Testis (tissue), 3 donors: ENCODE measurements around the gene CSF1R. TPM values are rescaled to one million over a fixed set of nuclear protein-coding genes. Genes with fewer than 3 reads are reported as not detected.

Experiments
- DNase-seq: peaks from one replicate; pipeline ENCODE4 v3.0.0-alpha.2; 2019
- H3K27ac ChIP-seq, 2 donors: fragments of 200-600 bp; sonication (generic); one replicate each; pipeline ENCODE4 v1.5.1; 2019
- H3K27me3 ChIP-seq: fragments of 200-600 bp; sonication (generic); one replicate; pipeline ENCODE4 v1.5.1; 2019
- H3K36me3 ChIP-seq: fragments of 200-600 bp; sonication (generic); one replicate; pipeline ENCODE4 v1.5.1; 2017; ENCODE audit warnings: low read depth; ENCODE audit errors: missing control alignments
- H3K4me1 ChIP-seq: fragments of 200-600 bp; sonication (generic); one replicate; pipeline ENCODE4 v1.5.1; 2019
- H3K4me3 ChIP-seq, 2 donors: fragments of 200-600 bp; sonication (generic); one replicate each; pipeline ENCODE4 v1.5.1; 2017 to 2019
- H3K9me3 ChIP-seq: fragments of 200-600 bp; sonication (generic); one replicate; pipeline ENCODE4 v1.5.1; 2017
- POLR2A ChIP-seq: fragments of 450-650 bp; IDR thresholded peaks from one replicate; pipeline ENCODE4 v1.6.1; 2017; ENCODE audit warnings: antibody characterized with exemption, mild to moderate bottlenecking, moderate library complexity
- WGBS, 2 donors: methylation state at CpG; one replicate each; pipeline ENCODE4 v1.1.5; 2018; 5-methylcytosine and 5-hydroxymethylcytosine counted together
- intact Hi-C: fragments of 100-400 bp; cut with DNase I; formaldehyde crosslinking; loops from one replicate; pipeline ENCODE4 v1.15.1; 2023; ENCODE audit warnings: low total_unique reads
- polyA plus RNA-seq: library from polyadenylated mRNA; stranded (reverse); fragments of 350-450 nt; fragmentation: Illumina TruSeq; extraction: RNeasy Lipid Tissue Mini Kit (QIAGEN cat#74804); gene quantifications from one replicate; pipeline ENCODE4 v1.2.3, GENCODE V29; 2014; ENCODE audit warnings: low read depth, low replicate concordance; ENCODE audit not compliant: insufficient read depth
- total RNA-seq, 2 donors: library from RNA; depleted of rRNA; stranded (reverse); fragments of >200 nt; gene quantifications; one replicate each; pipeline ENCODE4 v1.2.3, GENCODE V29; 2016
- TF ChIP-seq, protein P1 (sequence below), 3 experiments: fragments of 450-650 bp in 2 of 3; fragments of 200-600 bp in 1 of 3; sonication (generic) in 1 of 3; IDR thresholded peaks; one replicate each; pipeline ENCODE4 v1.5.1; 2016 to 2019; ENCODE audit warnings: antibody characterized with exemption in 3 of 3, mild to moderate bottlenecking in 2 of 3, moderate library complexity in 1 of 3

CSF1R gene
- total and polyA plus RNA-seq, 3 donors from 2014 or later, result 4.3 to 25.4 (median 15.7) TPM

GRCh38 chr5:150021491-150022157 is 64.7 kb downstream of the CSF1R start:
- intact Hi-C loops, result no loop called here
- Histone ChIP-seq H3K27me3 (no peaks in the 10 kb centered on the region), H3K9me3 (no peaks in the 10 kb centered on the region), H3K4me3 (no peak overlapping the region), H3K27ac (peak overlapping the region in 1 of 2 donors; percentile 26), H3K36me3 (no peaks in the 10 kb centered on the region), H3K4me1 (no peaks in the 10 kb centered on the region)
- whole genome bisulfite sequencing, 2 donors, result 82 to 85% methylated on average over 13 of the region's 13 CpGs
- DNase-seq, result no peak
- no peak for TF ChIP-seq POLR2A
- TF ChIP-seq, protein P1, sequence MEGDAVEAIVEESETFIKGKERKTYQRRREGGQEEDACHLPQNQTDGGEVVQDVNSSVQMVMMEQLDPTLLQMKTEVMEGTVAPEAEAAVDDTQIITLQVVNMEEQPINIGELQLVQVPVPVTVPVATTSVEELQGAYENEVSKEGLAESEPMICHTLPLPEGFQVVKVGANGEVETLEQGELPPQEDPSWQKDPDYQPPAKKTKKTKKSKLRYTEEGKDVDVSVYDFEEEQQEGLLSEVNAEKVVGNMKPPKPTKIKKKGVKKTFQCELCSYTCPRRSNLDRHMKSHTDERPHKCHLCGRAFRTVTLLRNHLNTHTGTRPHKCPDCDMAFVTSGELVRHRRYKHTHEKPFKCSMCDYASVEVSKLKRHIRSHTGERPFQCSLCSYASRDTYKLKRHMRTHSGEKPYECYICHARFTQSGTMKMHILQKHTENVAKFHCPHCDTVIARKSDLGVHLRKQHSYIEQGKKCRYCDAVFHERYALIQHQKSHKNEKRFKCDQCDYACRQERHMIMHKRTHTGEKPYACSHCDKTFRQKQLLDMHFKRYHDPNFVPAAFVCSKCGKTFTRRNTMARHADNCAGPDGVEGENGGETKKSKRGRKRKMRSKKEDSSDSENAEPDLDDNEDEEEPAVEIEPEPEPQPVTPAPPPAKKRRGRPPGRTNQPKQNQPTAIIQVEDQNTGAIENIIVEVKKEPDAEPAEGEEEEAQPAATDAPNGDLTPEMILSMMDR (IDR thresholded peaks at IDR 0.05), result no peak

DNA sequence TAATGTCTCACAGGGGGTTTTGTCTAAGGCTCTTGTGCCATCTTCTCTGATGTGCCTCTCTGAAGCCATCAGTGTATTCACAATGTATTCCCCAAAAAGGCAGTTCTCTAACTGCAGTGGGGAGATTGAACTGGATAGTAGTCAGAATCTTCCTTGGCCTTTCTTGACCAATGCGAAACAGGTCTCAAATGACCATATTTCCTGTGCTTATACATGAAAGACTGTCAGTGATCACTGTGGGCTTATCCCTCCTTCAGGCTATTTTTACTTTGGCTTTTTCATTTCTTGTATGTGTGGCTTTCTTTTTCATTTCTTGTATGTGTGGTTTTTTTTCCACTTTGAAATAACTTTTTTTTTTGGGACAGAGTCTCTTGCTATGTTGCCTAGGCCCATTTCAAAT is 66.1 kb downstream of the CSF1R start:
- Histone ChIP-seq H3K9me3 (no peaks in the 10 kb centered on the region), H3K27ac (no peak overlapping the region), H3K27me3 (no peaks in the 10 kb centered on the region), H3K4me3 (no peak overlapping the region), H3K4me1 (no peaks in the 10 kb centered on the region), H3K36me3 (no peaks in the 10 kb centered on the region)
- DNase-seq, result no peak
- no peak for TF ChIP-seq POLR2A
- TF ChIP-seq, protein P1 (IDR thresholded peaks at IDR 0.05), result no peak
- intact Hi-C loops, result no loop called here
- 85 to 94% methylated on average over 1 of the region's 1 CpG for WGBS, 2 donors

DNA sequence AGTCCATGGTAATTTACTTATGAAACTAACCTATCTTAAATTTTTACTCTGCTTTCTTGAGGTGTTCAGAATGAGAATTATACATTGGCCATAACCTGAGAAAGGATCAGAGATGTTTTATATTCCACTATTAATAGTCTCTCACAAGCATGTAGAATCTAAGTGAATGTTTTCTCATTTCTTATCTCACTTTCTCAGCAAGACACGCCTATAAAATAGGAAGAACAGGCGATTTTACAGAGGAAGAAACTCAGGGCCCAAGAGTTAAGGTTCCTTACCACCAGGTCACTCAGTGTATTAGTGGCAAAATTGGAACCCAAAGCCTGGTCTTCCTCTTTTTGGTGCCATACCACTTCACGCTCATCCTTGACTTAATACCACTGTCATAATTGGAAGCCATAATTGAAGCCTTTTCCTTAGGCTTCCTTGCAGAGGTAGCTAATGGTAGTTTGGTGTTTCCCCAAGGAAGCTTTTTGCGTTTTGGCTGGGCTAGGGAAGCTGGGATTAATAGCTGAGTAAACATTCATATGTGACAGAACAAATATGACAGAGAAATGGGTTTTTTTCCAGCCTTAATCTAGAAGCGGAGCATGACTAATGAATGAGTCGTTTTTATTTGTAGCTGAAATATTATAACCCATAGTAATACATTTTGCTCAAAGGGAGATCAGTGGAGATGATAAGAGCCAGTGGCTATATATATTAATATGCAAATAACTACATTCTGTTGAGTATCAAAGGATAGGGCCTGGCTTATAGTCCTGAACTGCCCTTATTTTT is 68.9 kb downstream of the CSF1R start:
- intact Hi-C loops, result no loop called here
- H3K4me3 ChIP-seq, result no peak overlapping the region
- no peak for DNase-seq
- no peaks in the 10 kb centered on the region for H3K36me3 ChIP-seq
- H3K27me3 ChIP-seq, result no peaks in the 10 kb centered on the region
- no peak overlapping the region for H3K27ac ChIP-seq
- no peaks in the 10 kb centered on the region for H3K4me1 ChIP-seq
- H3K9me3 ChIP-seq, result no peaks in the 10 kb centered on the region
- TF ChIP-seq, protein P1 (IDR thresholded peaks at IDR 0.05), result no peak
- no peak for TF ChIP-seq POLR2A
- 87 to 93% methylated on average over 6 of the region's 6 CpGs for WGBS, 2 donors

DNA sequence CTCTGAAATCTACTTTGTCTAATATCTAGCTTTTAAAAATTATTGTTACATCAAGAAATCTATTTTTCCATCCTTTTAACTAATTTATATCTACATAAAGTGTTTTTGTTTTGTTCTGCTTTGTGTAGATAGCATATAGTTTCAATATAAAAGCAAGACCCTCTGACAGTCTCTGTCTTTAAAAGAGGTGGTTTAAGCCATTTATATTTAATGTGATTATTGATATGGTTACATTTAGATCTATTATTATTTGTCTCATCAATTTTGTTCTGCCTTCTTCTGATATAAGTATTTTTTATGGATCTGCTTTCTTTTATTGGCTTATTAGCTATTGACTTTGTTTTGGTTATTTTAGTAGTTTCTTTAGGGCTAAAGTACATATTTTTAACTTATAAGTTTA is 69.8 kb downstream of the CSF1R start:
- intact Hi-C loops, result no loop called here
- Histone ChIP-seq H3K27me3 (no peaks in the 10 kb centered on the region), H3K36me3 (no peaks in the 10 kb centered on the region), H3K4me1 (no peaks in the 10 kb centered on the region), H3K9me3 (no peaks in the 10 kb centered on the region), H3K4me3 (no peak overlapping the region), H3K27ac (no peak overlapping the region)
- DNase-seq, result no peak
- no peak for TF ChIP-seq POLR2A
- TF ChIP-seq, protein P1 (IDR thresholded peaks at IDR 0.05), result no peak
